DOHH2 (cell line): ENCODE results near the gene PRR14.

ENCODE experiments used
- CTCF ChIP-seq: fragments of 200-600 bp; sonication (generic); IDR thresholded peaks from one replicate; pipeline ENCODE4 v1.5.1; 2014; ENCODE audit warnings: antibody characterized with exemption, mild to moderate bottlenecking, low read depth, low read length; ENCODE audit not compliant: poor library complexity, severe bottlenecking
- EZH2phosphoT487 ChIP-seq: fragments of 200-600 bp; sonication (generic); IDR thresholded peaks from 2 replicates; pipeline ENCODE4 v1.6.1; 2017; ENCODE audit warnings: borderline replicate concordance, mild to moderate bottlenecking, antibody characterized with exemption, low read length, moderate library complexity, mixed read lengths

DNA sequence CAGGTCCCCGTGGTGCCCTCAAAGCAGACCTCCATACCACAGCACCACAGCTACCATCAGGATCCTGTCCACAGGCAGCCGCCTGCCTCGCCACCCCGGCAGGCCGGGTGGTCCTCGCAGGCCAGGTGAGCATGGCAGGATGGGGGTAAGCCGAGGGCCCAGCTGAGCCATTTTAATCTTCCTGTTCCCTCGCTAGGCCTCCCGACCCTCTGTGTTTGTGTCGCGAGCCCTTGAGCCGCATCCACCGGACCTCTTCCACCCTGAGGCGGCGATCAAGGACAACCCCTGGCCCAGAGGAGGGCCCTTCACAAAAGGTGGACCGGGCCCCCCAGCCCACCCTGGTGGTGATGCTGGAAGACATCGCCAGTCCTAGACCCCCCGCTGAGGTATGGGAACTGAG, 2.0 kb downstream of the PRR14 start:
- TF ChIP-seq CTCF (no peak), EZH2phosphoT487 (no peak)
